ENCODE measurements around the gene LNPEP. TPM values are rescaled to one million over a fixed set of nuclear protein-coding genes. Genes with fewer than 3 reads are reported as not detected.
A peak's percentile ranks its signal among the peaks of the same experiment; 100 is the strongest.

LNPEP gene
- total RNA-seq, 6 experiments from 2014 or later: 7.5 to 11.2 (median 9.9) TPM

- Histone ChIP-seq H3K9me3 (no peaks in the 10 kb centered on the region), H3K4me3 (no peak overlapping the region), H3K27ac (no peak overlapping the region), H3K36me3 (peaks cover 0 to 5% (median 0%) of the 10 kb centered on the region in 4 donors), H3K4me1 (peaks cover 0 to 11% (median 0%) of the 10 kb centered on the region in 4 donors), H3K27me3 (no peaks in the 10 kb centered on the region)
- intact Hi-C loops (cut with DNase I): no loop called here
- DNase-seq (no peak), ATAC-seq (peak in 3 of 4 donors; percentile 11 to 74 (median 32))
- TF ChIP-seq POLR2A (IDR thresholded peaks at IDR 0.05): no peak
- TF ChIP-seq, protein P1, sequence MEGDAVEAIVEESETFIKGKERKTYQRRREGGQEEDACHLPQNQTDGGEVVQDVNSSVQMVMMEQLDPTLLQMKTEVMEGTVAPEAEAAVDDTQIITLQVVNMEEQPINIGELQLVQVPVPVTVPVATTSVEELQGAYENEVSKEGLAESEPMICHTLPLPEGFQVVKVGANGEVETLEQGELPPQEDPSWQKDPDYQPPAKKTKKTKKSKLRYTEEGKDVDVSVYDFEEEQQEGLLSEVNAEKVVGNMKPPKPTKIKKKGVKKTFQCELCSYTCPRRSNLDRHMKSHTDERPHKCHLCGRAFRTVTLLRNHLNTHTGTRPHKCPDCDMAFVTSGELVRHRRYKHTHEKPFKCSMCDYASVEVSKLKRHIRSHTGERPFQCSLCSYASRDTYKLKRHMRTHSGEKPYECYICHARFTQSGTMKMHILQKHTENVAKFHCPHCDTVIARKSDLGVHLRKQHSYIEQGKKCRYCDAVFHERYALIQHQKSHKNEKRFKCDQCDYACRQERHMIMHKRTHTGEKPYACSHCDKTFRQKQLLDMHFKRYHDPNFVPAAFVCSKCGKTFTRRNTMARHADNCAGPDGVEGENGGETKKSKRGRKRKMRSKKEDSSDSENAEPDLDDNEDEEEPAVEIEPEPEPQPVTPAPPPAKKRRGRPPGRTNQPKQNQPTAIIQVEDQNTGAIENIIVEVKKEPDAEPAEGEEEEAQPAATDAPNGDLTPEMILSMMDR (IDR thresholded peaks at IDR 0.05): no peak
- 36% methylated on average over 1 of the region's 1 CpG for WGBS (ENCODE audit: insufficient coverage, low coverage, low lambda C conversion rate, missing lambda C conversion rate)
Measured at GRCh38 chr5:96984506-96985192, 48.8 kb downstream of the LNPEP start.

DNA sequence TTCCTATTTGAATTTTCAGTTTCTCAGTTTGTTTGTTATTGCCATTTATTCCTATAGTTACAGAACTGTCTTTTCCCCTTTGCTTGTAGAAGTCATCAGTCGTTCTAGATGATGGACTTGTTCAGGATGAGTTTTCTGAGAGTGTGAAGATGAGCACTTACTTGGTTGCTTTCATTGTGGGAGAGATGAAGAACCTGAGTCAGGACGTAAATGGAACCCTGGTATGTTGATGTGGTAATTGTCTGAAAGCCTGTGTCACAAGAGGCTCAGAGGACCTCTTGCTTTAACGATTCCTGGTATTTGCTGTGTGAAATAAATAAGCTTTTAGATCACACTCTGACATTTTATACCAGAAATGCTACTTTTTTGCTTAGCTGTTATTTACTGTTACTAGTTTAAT, 50.6 kb downstream of the LNPEP start:
- peaks cover 0 to 11% (median 0%) of the 10 kb centered on the region in 4 donors for H3K4me1 ChIP-seq
- H3K4me3 ChIP-seq: no peak overlapping the region
- intact Hi-C loops (cut with DNase I): no loop called here
- no peaks in the 10 kb centered on the region for H3K27me3 ChIP-seq
- H3K9me3 ChIP-seq: no peaks in the 10 kb centered on the region
- TF ChIP-seq POLR2A (IDR thresholded peaks at IDR 0.05): no peak
- TF ChIP-seq, protein P1 (IDR thresholded peaks at IDR 0.05): no peak
- DNase-seq (no peak), ATAC-seq (no peak)
- WGBS (ENCODE audit: insufficient coverage, low coverage, low lambda C conversion rate, missing lambda C conversion rate): 72% methylated on average over 3 of the region's 3 CpGs
- no peak overlapping the region for H3K27ac ChIP-seq
- no peaks in the 10 kb centered on the region for H3K36me3 ChIP-seq

GRCh38 chr5:96990102-96990501, 54.2 kb downstream of the LNPEP start:
- peaks cover 0 to 3% (median 1%) of the 10 kb centered on the region in 4 donors for H3K36me3 ChIP-seq
- ATAC-seq (no peak), DNase-seq (no peak)
- H3K9me3 ChIP-seq: no peaks in the 10 kb centered on the region
- WGBS (ENCODE audit: insufficient coverage, low coverage, low lambda C conversion rate, missing lambda C conversion rate): 90% methylated on average over 4 of the region's 4 CpGs
- H3K4me1 ChIP-seq: peaks cover 0 to 3% (median 0%) of the 10 kb centered on the region in 4 donors
- H3K27ac ChIP-seq: no peak overlapping the region
- H3K27me3 ChIP-seq: no peaks in the 10 kb centered on the region
- TF ChIP-seq POLR2A (IDR thresholded peaks at IDR 0.05): no peak
- TF ChIP-seq, protein P1 (IDR thresholded peaks at IDR 0.05): no peak
- intact Hi-C loops (cut with DNase I): no loop called here
- no peak overlapping the region for H3K4me3 ChIP-seq

GRCh38 chr5:96991708-96992107, 55.8 kb downstream of the LNPEP start:
- Histone ChIP-seq H3K4me3 (no peak overlapping the region), H3K9me3 (no peaks in the 10 kb centered on the region), H3K4me1 (no peaks in the 10 kb centered on the region), H3K36me3 (peaks cover 0 to 3% (median 1%) of the 10 kb centered on the region in 4 donors), H3K27me3 (no peaks in the 10 kb centered on the region), H3K27ac (no peak overlapping the region)
- ATAC-seq (no peak), DNase-seq (no peak)
- no peak for TF ChIP-seq POLR2A (IDR thresholded peaks at IDR 0.05)
- TF ChIP-seq, protein P1 (IDR thresholded peaks at IDR 0.05): no peak
- intact Hi-C loops (cut with DNase I): no loop called here
